GM12878 (cell line): Measurements from ENCODE around the gene MCTP2. TPM values are rescaled to one million over a fixed set of nuclear protein-coding genes. Genes with fewer than 3 reads are reported as not detected.
A peak's percentile ranks its signal among the peaks of the same experiment; 100 is the strongest.

Source experiments
- ATF7 ChIP-seq: fragments of 450-650 bp; IDR thresholded peaks from 2 replicates; pipeline ENCODE4 v1.6.1; 2016; ENCODE audit warnings: low read depth, mild to moderate bottlenecking
- CREB1 ChIP-seq: IDR thresholded peaks from 2 replicates; pipeline ENCODE4 v1.6.1; 2012; ENCODE audit warnings: low read depth, mild to moderate bottlenecking, inconsistent platforms
- CTCF ChIP-seq, 3 experiments: IDR thresholded peaks in 2 of 3; conservative IDR thresholded peaks in 1 of 3; 2 replicates each; pipeline ENCODE4 v1.5.1; 2011; ENCODE audit warnings: low read depth in 3 of 3, low read length in 3 of 3, mild to moderate bottlenecking in 3 of 3, control low read depth in 2 of 3, moderate library complexity in 2 of 3, inconsistent platforms in 1 of 3, mixed read lengths in 1 of 3; ENCODE audit not compliant: control insufficient read depth in 2 of 3, insufficient read depth in 1 of 3; ENCODE audit errors: extremely low read depth in 1 of 3
- ELK1 ChIP-seq: IDR thresholded peaks from 2 replicates; pipeline ENCODE4 v1.6.1; 2012; ENCODE audit warnings: low read depth, low read length, improper control_type of control experiment
- FOXM1 ChIP-seq: IDR thresholded peaks from 2 replicates; pipeline ENCODE4 v1.6.1; 2012; ENCODE audit warnings: low read depth, mild to moderate bottlenecking, inconsistent platforms, low read length, moderate library complexity
- GATAD2B ChIP-seq: fragments of 450-650 bp; conservative IDR thresholded peaks from 2 replicates; pipeline ENCODE4 v1.6.1; 2017; ENCODE audit warnings: low read depth, mild to moderate bottlenecking, moderate library complexity
- HSF1 ChIP-seq: fragments of 150-350 bp; IDR thresholded peaks from 2 replicates; pipeline ENCODE4 v1.6.1; 2014; ENCODE audit warnings: mild to moderate bottlenecking, low read depth, low read length
- IRF4 ChIP-seq: IDR thresholded peaks from 2 replicates; pipeline ENCODE4 v1.6.1; 2011; ENCODE audit warnings: low read depth, low read length
- MTA2 ChIP-seq: fragments of 450-650 bp; IDR thresholded peaks from 2 replicates; pipeline ENCODE4 v1.6.1; 2016; ENCODE audit warnings: low read depth, mild to moderate bottlenecking, moderate library complexity
- NFIC ChIP-seq: IDR thresholded peaks from 2 replicates; pipeline ENCODE4 v1.6.1; 2012; ENCODE audit warnings: low read depth, mild to moderate bottlenecking, inconsistent platforms, low read length, moderate library complexity
- NFXL1 ChIP-seq: fragments of 450-650 bp; IDR thresholded peaks from 2 replicates; pipeline ENCODE4 v1.6.1; 2017; ENCODE audit warnings: antibody characterized with exemption, mild to moderate bottlenecking, borderline replicate concordance
- RBBP5 ChIP-seq: fragments of 200-600 bp; sonication (generic); conservative IDR thresholded peaks from 2 replicates; pipeline ENCODE4 v1.6.1; 2016
- RCOR1 ChIP-seq: conservative IDR thresholded peaks from 2 replicates; pipeline ENCODE4 v1.6.1; 2012; ENCODE audit warnings: low read depth, low read length, improper control_type of control experiment
- RELA ChIP-seq: fragments of 450-650 bp; IDR thresholded peaks from 2 replicates; pipeline ENCODE4 v1.8.0; 2014; ENCODE audit warnings: borderline replicate concordance; ENCODE audit not compliant: partially characterized antibody
- REST ChIP-seq: IDR thresholded peaks from 2 replicates; pipeline ENCODE4 v1.6.1; 2012; ENCODE audit warnings: mild to moderate bottlenecking, low read depth, low read length
- SIX5 ChIP-seq: IDR thresholded peaks from 2 replicates; pipeline ENCODE4 v1.6.1; 2011; ENCODE audit warnings: mild to moderate bottlenecking, low read depth, low read length, moderate library complexity; ENCODE audit not compliant: severe bottlenecking
- SMAD5 ChIP-seq: IDR thresholded peaks from 2 replicates; pipeline ENCODE4 v1.6.1; 2016; ENCODE audit warnings: antibody characterized with exemption, low read depth
- SREBF1 ChIP-seq: IDR thresholded peaks from 2 replicates; pipeline ENCODE4 v1.6.1; 2012; ENCODE audit warnings: mild to moderate bottlenecking, low read length
- SUZ12 ChIP-seq: fragments of 200-600 bp; sonication (generic); IDR thresholded peaks from one replicate; pipeline ENCODE4 v1.6.1; 2018; ENCODE audit warnings: antibody characterized with exemption, mild to moderate bottlenecking; ENCODE audit not compliant: unreplicated experiment
- WRNIP1 ChIP-seq: IDR thresholded peaks from 2 replicates; pipeline ENCODE4 v1.6.1; 2011; ENCODE audit warnings: low read depth, low read length, improper control_type of control experiment, borderline replicate concordance
- YBX1 ChIP-seq: fragments of 450-650 bp; IDR thresholded peaks from 2 replicates; pipeline ENCODE4 v1.6.1; 2016; ENCODE audit warnings: antibody characterized with exemption
- ZNF274 ChIP-seq: IDR thresholded peaks from one replicate; pipeline ENCODE4 v1.8.0; 2011; ENCODE audit not compliant: insufficient read length, insufficient read depth
- polyA plus RNA-seq, 11 experiments: library from polyadenylated mRNA; depleted of rRNA in 4 of 11; unstranded in 6 of 11; stranded (reverse) in 5 of 11; fragments of >200 nt; fragmentation: Nextera tagmentation in 4 of 11; fragmentation: Illumina TruSeq in 1 of 11; extraction: Ambion mirVana in 4 of 11; extraction: Trizol in 1 of 11; gene quantifications; 1 replicate in 1 of 11; 2 replicates in 10 of 11; pipeline versions ENCODE4 v1.2.1 to v1.2.3, GENCODE V29; 2011 to 2016; ENCODE audit warnings: inconsistent platforms in 2 of 11, missing spikeins in 2 of 11, low read depth in 1 of 11
- total RNA-seq, 4 experiments: library from RNA; depleted of rRNA in 3 of 4; stranded (reverse); fragments of >200 nt in 3 of 4; fragmentation: Illumina TruSeq in 1 of 4; extraction: Trizol in 1 of 4; gene quantifications; 2 replicates each; pipeline versions ENCODE4 v1.2.1 to v1.2.3, GENCODE V29; 2013 to 2021

MCTP2 gene
- total and polyA plus RNA-seq, 10 of the 15 experiments (the other 5 are each of a cell fraction or from before 2014, with no cell fraction given): 0.24 to 48.5 (median 0.88) TPM

GRCh38 chr15:94306700-94307650, 75.6 kb downstream of the MCTP2 start (continued):
- TF ChIP-seq IRF4 (peak; percentile 81), MTA2 (peak; percentile 98), NFXL1 (no peak), YBX1 (no peak), RELA (peak; percentile 42), SMAD5 (no peak), SIX5 (no peak), WRNIP1 (no peak), HSF1 (no peak), GATAD2B (peak; percentile 77), FOXM1 (peak; percentile 88; the same call in 1 of the 2 replicates), REST (no peak), NFIC (peak; percentile 94), SUZ12 (no peak), SREBF1 (peak; percentile 25; the same call in 1 of the 2 replicates), RCOR1 (no peak), RBBP5 (no peak), ZNF274 (no peak), CTCF (IDR thresholded peaks at IDR 0.05 in 2 of 3, conservative IDR thresholded peaks at IDR 0.05 in 1 of 3; ENCODE audit: control insufficient read depth in 2 of 3, extremely low read depth in 1 of 3, insufficient read depth in 1 of 3, low read depth in 3 of 3, low read length in 3 of 3) (no peak), ATF7 (peak; percentile 100), CREB1 (peak; percentile 92), ELK1 (no peak)
